ENCODE data around the gene ARHGAP20. TPM values are rescaled to one million over a fixed set of nuclear protein-coding genes. Genes with fewer than 3 reads are reported as not detected.

Gene ARHGAP20
- total RNA-seq, 1 experiment from 2014 or later, result 0.04 TPM

DNA sequence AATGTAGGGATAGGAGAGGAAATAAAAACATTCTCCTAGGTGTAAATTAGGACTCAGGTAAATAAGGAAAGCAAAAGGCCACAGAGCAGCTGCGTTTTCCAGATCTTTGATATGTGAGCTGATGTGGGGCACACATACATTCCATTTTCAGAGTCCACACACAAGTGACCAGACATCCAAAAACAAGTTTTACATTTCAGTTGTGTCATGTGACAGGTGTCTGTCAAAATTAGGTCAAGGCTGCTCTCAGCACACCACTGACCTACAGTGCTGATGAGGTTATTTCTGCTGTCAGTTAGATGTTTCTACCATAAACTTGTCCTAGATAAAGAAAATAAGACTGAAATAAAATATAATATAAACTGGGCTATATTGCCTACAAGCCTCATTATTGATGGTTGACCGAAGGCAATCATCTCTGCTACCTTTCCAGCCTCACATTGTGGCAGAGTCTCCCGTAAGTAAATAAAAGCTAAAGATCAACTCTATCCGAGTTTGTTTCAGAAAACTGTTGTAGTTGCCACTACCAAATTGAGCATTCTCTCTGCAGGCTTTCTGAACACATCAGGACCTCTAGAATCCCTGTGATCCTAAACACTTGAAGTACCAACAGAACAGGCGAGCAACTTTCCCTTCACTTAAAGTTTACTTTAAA is 7.9 kb downstream of the ARHGAP20 start:
- H3K27ac Mint-ChIP-seq, result no peak overlapping the region
- H3T11ph ChIP-seq (ENCODE audit: low read length), result no peak overlapping the region
- no peak overlapping the region for H3K18ac ChIP-seq (ENCODE audit: insufficient read length, low read depth, low read length)
- WGBS (ENCODE audit: extremely low coverage, insufficient read length, low lambda C conversion rate), result no CpG with 5 or more reads among the region's 5 CpGs
- no peak overlapping the region for H3K4ac ChIP-seq (ENCODE audit: low read depth, low read length)
- no peaks in the 10 kb centered on the region for H3K9me3 ChIP-seq (ENCODE audit: control insufficient read depth, low read depth, low read length)
- H2AFZ ChIP-seq (ENCODE audit: low read length), result no peak overlapping the region
- H3K56ac ChIP-seq (ENCODE audit: insufficient read length, low read depth, low read length), result no peak overlapping the region
- H3K27me3 ChIP-seq (ENCODE audit: insufficient read depth, low read length), result no peaks in the 10 kb centered on the region
- H3K23ac ChIP-seq (ENCODE audit: insufficient read length, low read depth, low read length), result no peak overlapping the region
- H3K9ac ChIP-seq (ENCODE audit: extremely low read depth, insufficient read length, low read length), result no peak overlapping the region
- no peak overlapping the region for H2BK12ac ChIP-seq (ENCODE audit: insufficient read length, low read depth, low read length)
- H3K79me2 ChIP-seq (ENCODE audit: insufficient read depth, low read length), result no peaks in the 10 kb centered on the region
- H3K23me2 ChIP-seq (ENCODE audit: insufficient read length, low read depth, low read length, poor library complexity, severe bottlenecking), result no peaks in the 10 kb centered on the region
- H2AK5ac ChIP-seq (ENCODE audit: insufficient read length, low read length), result no peak overlapping the region
- H3K14ac ChIP-seq (ENCODE audit: insufficient read depth, low read length), result no peak overlapping the region
- no peaks in the 10 kb centered on the region for H3K4me1 ChIP-seq (ENCODE audit: insufficient read depth, low read length)
- no peak overlapping the region for H2BK120ac ChIP-seq (ENCODE audit: low read depth, low read length, poor library complexity, severe bottlenecking)
- no peak overlapping the region for H3K4me2 ChIP-seq (ENCODE audit: insufficient read depth, insufficient read length, low read length)
- no peaks in the 10 kb centered on the region; a peak in 1 of 4 replicates for H3K4me1 Mint-ChIP-seq
- H3K79me1 ChIP-seq (ENCODE audit: insufficient read depth, low read depth, low read length, poor library complexity, severe bottlenecking), result no peaks in the 10 kb centered on the region
- H3K27ac ChIP-seq (ENCODE audit: insufficient read length, low read depth, low read length), result no peak overlapping the region
- H3K36me3 Mint-ChIP-seq (ENCODE audit: insufficient read depth in 1 of 3, low read depth in 3 of 3), result no peaks in the 10 kb centered on the region
- no peaks in the 10 kb centered on the region for H4K20me1 ChIP-seq (ENCODE audit: control insufficient read depth, insufficient read depth, insufficient read length)
- H4K91ac ChIP-seq (ENCODE audit: insufficient read length, low read depth, low read length), result no peak overlapping the region
- H4K8ac ChIP-seq (replicated peaks; ENCODE audit: insufficient read length, low read depth, low read length), result no peak overlapping the region
- H2BK20ac ChIP-seq (ENCODE audit: low read depth, low read length, poor library complexity, severe bottlenecking), result no peak overlapping the region
- no peak for DNase-seq
- TF ChIP-seq, protein P1, sequence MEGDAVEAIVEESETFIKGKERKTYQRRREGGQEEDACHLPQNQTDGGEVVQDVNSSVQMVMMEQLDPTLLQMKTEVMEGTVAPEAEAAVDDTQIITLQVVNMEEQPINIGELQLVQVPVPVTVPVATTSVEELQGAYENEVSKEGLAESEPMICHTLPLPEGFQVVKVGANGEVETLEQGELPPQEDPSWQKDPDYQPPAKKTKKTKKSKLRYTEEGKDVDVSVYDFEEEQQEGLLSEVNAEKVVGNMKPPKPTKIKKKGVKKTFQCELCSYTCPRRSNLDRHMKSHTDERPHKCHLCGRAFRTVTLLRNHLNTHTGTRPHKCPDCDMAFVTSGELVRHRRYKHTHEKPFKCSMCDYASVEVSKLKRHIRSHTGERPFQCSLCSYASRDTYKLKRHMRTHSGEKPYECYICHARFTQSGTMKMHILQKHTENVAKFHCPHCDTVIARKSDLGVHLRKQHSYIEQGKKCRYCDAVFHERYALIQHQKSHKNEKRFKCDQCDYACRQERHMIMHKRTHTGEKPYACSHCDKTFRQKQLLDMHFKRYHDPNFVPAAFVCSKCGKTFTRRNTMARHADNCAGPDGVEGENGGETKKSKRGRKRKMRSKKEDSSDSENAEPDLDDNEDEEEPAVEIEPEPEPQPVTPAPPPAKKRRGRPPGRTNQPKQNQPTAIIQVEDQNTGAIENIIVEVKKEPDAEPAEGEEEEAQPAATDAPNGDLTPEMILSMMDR (conservative IDR thresholded peaks at IDR 0.05), result no peak
- no peak overlapping the region for H4K5ac ChIP-seq (ENCODE audit: insufficient read length, low read depth, low read length)
- no peak overlapping the region for H2BK5ac ChIP-seq (ENCODE audit: insufficient read length, low read length)
- no peaks in the 10 kb centered on the region for H3K9me3 Mint-ChIP-seq
- H3K27me3 Mint-ChIP-seq (ENCODE audit: low read depth), result peaks cover 22% of the 10 kb centered on the region
- H3K4me3 Mint-ChIP-seq, result no peak overlapping the region
- no peak overlapping the region for H2BK15ac ChIP-seq (ENCODE audit: low read depth, low read length)

Measured in H9 (cell line).